Measurements from ENCODE around the gene SCAF8. TPM values are rescaled to one million over a fixed set of nuclear protein-coding genes. Genes with fewer than 3 reads are reported as not detected.

The SCAF8 gene
- total and polyA plus RNA-seq, 2 donors (not counting 1 experiment from before 2014, with no cell fraction given), result 25.7 to 75.2 TPM

- H3K4me2 ChIP-seq (replicated peaks; ENCODE audit: low read depth, low read length, poor library complexity, severe bottlenecking), result no peak overlapping the region
- peaks cover 99% of the 10 kb centered on the region for H3K79me2 ChIP-seq (ENCODE audit: control insufficient read depth, insufficient read depth, low read length)
- peaks cover 3 to 4% of the 10 kb centered on the region in 2 donors for H3K4me1 ChIP-seq (ENCODE audit: control insufficient read depth in 2 of 2, insufficient read depth in 2 of 2, low read length in 2 of 2)
- H3K9ac ChIP-seq (ENCODE audit: low read length), result no peak overlapping the region
- H2AFZ ChIP-seq (ENCODE audit: insufficient read depth, low read depth, low read length, poor library complexity, severe bottlenecking), result no peak overlapping the region
- Mint-ChIP-seq H3K27me3 (no peaks in the 10 kb centered on the region), H3K4me3 (no peak overlapping the region), H3K9me3 (ENCODE audit: insufficient read depth) (no peaks in the 10 kb centered on the region), H3K27ac (no peak overlapping the region), H3K4me1 (peaks cover 47% of the 10 kb centered on the region)
- H4K20me1 ChIP-seq (ENCODE audit: control insufficient read depth, insufficient read depth, low read length, poor library complexity, severe bottlenecking), result peaks cover 88% of the 10 kb centered on the region
- H3K36me3 ChIP-seq (replicated peaks in 1 of 2; ENCODE audit: control extremely low read depth in 1 of 2, control insufficient read depth in 1 of 2, extremely low read depth in 1 of 2, insufficient read depth in 2 of 2, low read length in 1 of 2), result peaks cover 0 to 9% of the 10 kb centered on the region in 2 experiments
- no peak overlapping the region for H3K4me3 ChIP-seq (ENCODE audit: control extremely low read depth in 1 of 5, extremely low read depth in 1 of 5, insufficient read depth in 1 of 5, low read depth in 2 of 5, low read length in 4 of 5)
- CTCF ChIA-PET, result no interaction called here
- ATAC-seq (ENCODE audit: low read depth) (no peak), DNase-seq (no peak)
- H3K27ac ChIP-seq (ENCODE audit: low read length in 2 of 2), result no peak overlapping the region
- POLR2A ChIA-PET, result no interaction called here
- intact Hi-C loops (cut with micrococcal nuclease), result no loop called here
- WGBS (ENCODE audit: insufficient coverage), result 100% methylated on average over 1 of the region's 6 CpGs
- no peaks in the 10 kb centered on the region for H3K9me3 ChIP-seq (ENCODE audit: control extremely low read depth in 1 of 3, control insufficient read depth in 2 of 3, insufficient read depth in 1 of 3, low read length in 2 of 3)
- TF ChIP-seq EZH2 (IDR thresholded peaks at IDR 0.05; ENCODE audit: borderline replicate concordance, insufficient read depth, low read depth, low read length, poor library complexity, severe bottlenecking) (no peak), CTCF (IDR thresholded peaks at IDR 0.05) (no peak)
- H3K27me3 ChIP-seq (replicated peaks in 1 of 4; ENCODE audit: control extremely low read depth in 1 of 4, control insufficient read depth in 3 of 4, insufficient read depth in 4 of 4, low read length in 3 of 4), result no peaks in the 10 kb centered on the region
Measured at GRCh38 chr6:154758125-154758524, 24.9 kb downstream of the SCAF8 start.

DNA sequence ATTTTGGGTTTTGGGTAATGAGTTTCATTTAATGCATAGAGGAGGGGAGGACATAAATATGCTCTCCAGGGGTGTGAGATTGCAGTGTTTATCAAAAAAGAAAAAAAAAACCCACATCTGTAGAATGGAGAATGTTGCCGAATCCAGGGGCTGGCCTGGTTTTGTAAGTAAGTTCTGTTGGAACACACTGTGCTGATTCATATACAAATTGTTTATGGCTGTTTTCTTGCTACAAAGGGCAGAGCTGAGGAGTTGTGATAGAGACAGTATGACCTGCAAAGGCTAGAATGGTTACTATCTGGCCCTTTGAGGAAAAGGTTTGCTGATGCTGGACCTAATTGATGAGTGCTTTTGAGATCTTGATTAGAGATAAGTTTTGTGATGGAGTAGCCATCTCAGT is 30.4 kb downstream of the SCAF8 start:
- no peaks in the 10 kb centered on the region for H3K27me3 ChIP-seq (replicated peaks in 1 of 4; ENCODE audit: control extremely low read depth in 1 of 4, control insufficient read depth in 3 of 4, insufficient read depth in 4 of 4, low read length in 3 of 4)
- peaks cover 60% of the 10 kb centered on the region for H3K4me1 Mint-ChIP-seq
- peaks cover 99% of the 10 kb centered on the region for H3K79me2 ChIP-seq (ENCODE audit: control insufficient read depth, insufficient read depth, low read length)
- no peak overlapping the region for H2AFZ ChIP-seq (ENCODE audit: insufficient read depth, low read depth, low read length, poor library complexity, severe bottlenecking)
- H3K4me1 ChIP-seq (ENCODE audit: control insufficient read depth in 2 of 2, insufficient read depth in 2 of 2, low read length in 2 of 2), result peaks cover 15 to 25% of the 10 kb centered on the region in 2 donors
- H3K9me3 Mint-ChIP-seq (ENCODE audit: insufficient read depth), result no peaks in the 10 kb centered on the region
- peaks cover 92% of the 10 kb centered on the region for H4K20me1 ChIP-seq (ENCODE audit: control insufficient read depth, insufficient read depth, low read length, poor library complexity, severe bottlenecking)
- intact Hi-C loops (cut with micrococcal nuclease), result no loop called here
- no peak overlapping the region for H3K4me3 Mint-ChIP-seq
- CTCF ChIA-PET, result interaction anchor here (0.6 kb wide), 1 partner anchor 16 kb away, joined by 3 read pairs; no protein-coding TSS in a partner anchor
- peaks cover 2 to 7% of the 10 kb centered on the region in 2 experiments for H3K36me3 ChIP-seq (replicated peaks in 1 of 2; ENCODE audit: control extremely low read depth in 1 of 2, control insufficient read depth in 1 of 2, extremely low read depth in 1 of 2, insufficient read depth in 2 of 2, low read length in 1 of 2)
- ATAC-seq (ENCODE audit: low read depth) (no peak), DNase-seq (no peak)
- no peak overlapping the region for H3K4me2 ChIP-seq (replicated peaks; ENCODE audit: low read depth, low read length, poor library complexity, severe bottlenecking)
- no peak overlapping the region for H3K4me3 ChIP-seq (ENCODE audit: control extremely low read depth in 1 of 5, extremely low read depth in 1 of 5, insufficient read depth in 1 of 5, low read depth in 2 of 5, low read length in 4 of 5)
- WGBS (ENCODE audit: insufficient coverage), result 100% methylated on average over 1 of the region's 1 CpG
- TF ChIP-seq CTCF (IDR thresholded peaks at IDR 0.05) (no peak), EZH2 (IDR thresholded peaks at IDR 0.05; ENCODE audit: borderline replicate concordance, insufficient read depth, low read depth, low read length, poor library complexity, severe bottlenecking) (no peak)
- no peak overlapping the region for H3K27ac Mint-ChIP-seq
- no peaks in the 10 kb centered on the region for H3K9me3 ChIP-seq (ENCODE audit: control extremely low read depth in 1 of 3, control insufficient read depth in 2 of 3, insufficient read depth in 1 of 3, low read length in 2 of 3)
- POLR2A ChIA-PET, result no interaction called here
- H3K27ac ChIP-seq (ENCODE audit: low read length in 2 of 2), result no peak overlapping the region
- H3K27me3 Mint-ChIP-seq, result no peaks in the 10 kb centered on the region
- H3K9ac ChIP-seq (ENCODE audit: low read length), result no peak overlapping the region
